Activated CD8-positive, alpha-beta memory T cell treated with anti-CD3 and anti-CD28 coated beads, Interleukin-2, amount 10 ng/mL, durations not matched to agents 7 days and 5 days (primary cell): ENCODE data around the gene CALHM2. TPM values are rescaled to one million over a fixed set of nuclear protein-coding genes. Genes with fewer than 3 reads are reported as not detected.
A peak's percentile ranks its signal among the peaks of the same experiment; 100 is the strongest.
"Not testable (repeated sequence)": the region's sequence is repeated elsewhere in the genome, so short reads cannot be mapped to it uniquely, and the experiment has no call there.

Experiments
- ATAC-seq: fragments of 150-1000 bp; cut with Tn5 transposase; one replicate; pipeline ENCODE4 v1.10.0; 2021; ENCODE audit warnings: moderate library complexity
- CTCF ChIA-PET: fragments of 350-600 bp; sonication (Branson Sonifier 250); formaldehyde crosslinking; loops from one replicate; lab custom pipeline; 2021; ENCODE audit warnings: antibody characterized with exemption; lab: Charles Lee
- DNase-seq: peaks from one replicate; pipeline ENCODE4 v3.0.0-alpha.2; 2020
- H3K27ac Mint-ChIP-seq: one replicate; pipeline ENCODE4 v1.8.0; 2021; ENCODE audit warnings: mild to moderate bottlenecking, mixed read lengths
- H3K27me3 Mint-ChIP-seq: one replicate; pipeline ENCODE4 v1.8.0; 2021; ENCODE audit warnings: mixed read lengths
- H3K36me3 Mint-ChIP-seq: one replicate; pipeline ENCODE4 v1.8.0; 2021; ENCODE audit warnings: mild to moderate bottlenecking, mixed read lengths
- H3K4me1 Mint-ChIP-seq: one replicate; pipeline ENCODE4 v1.8.0; 2021; ENCODE audit warnings: mixed read lengths
- H3K4me3 Mint-ChIP-seq: one replicate; pipeline ENCODE4 v1.8.0; 2021; ENCODE audit warnings: mild to moderate bottlenecking, moderate library complexity, mixed read lengths
- H3K9me3 Mint-ChIP-seq: one replicate; pipeline ENCODE4 v1.8.0; 2022; ENCODE audit warnings: low read depth, mixed read lengths
- total RNA-seq, 2 experiments: library from RNA; stranded (reverse); gene quantifications; one replicate each; pipeline ENCODE4 v1.2.3, GENCODE V29; 2021

The CALHM2 gene
- total RNA-seq, 2 experiments from 2014 or later, result 65.6 to 93.4 TPM

- Mint-ChIP-seq H3K27me3 (no peaks in the 10 kb centered on the region), H3K27ac (no peak overlapping the region), H3K9me3 (no peaks in the 10 kb centered on the region), H3K36me3 (peaks cover 70% of the 10 kb centered on the region), H3K4me3 (no peak overlapping the region), H3K4me1 (peaks cover 2% of the 10 kb centered on the region)
- CTCF ChIA-PET, result interaction anchor here (1.0 to 9.4 kb wide), 7 partner anchors 14 to 267 kb away, joined by 3 to 175 read pairs (median 8); partner anchors contain the start of gene CALHM3
- ATAC-seq (no peak), DNase-seq (no peak)
These were observed 33.1 kb downstream of the CALHM2 start for GRCh38 chr10:103419101-103419500.

- H3K27me3 Mint-ChIP-seq, result no peaks in the 10 kb centered on the region
- peaks cover 66% of the 10 kb centered on the region for H3K36me3 Mint-ChIP-seq
- ATAC-seq (no peak), DNase-seq (no peak)
- H3K4me1 Mint-ChIP-seq, result peaks cover 2% of the 10 kb centered on the region
- H3K27ac Mint-ChIP-seq, result peak overlapping the region; percentile 2
- no peak overlapping the region for H3K4me3 Mint-ChIP-seq
- no peaks in the 10 kb centered on the region for H3K9me3 Mint-ChIP-seq
- CTCF ChIA-PET, result interaction anchor here (0.7 to 9.4 kb wide), 21 partner anchors 9 to 269 kb away, joined by 3 to 175 read pairs (median 6); partner anchors contain the start of genes ATP5MK, CALHM2, CALHM3 and NEURL1
These were observed 34.6 kb downstream of the CALHM2 start for GRCh38 chr10:103417601-103418000.

GRCh38 chr10:103417148-103417469, 35.1 kb downstream of the CALHM2 start:
- H3K36me3 Mint-ChIP-seq, result peaks cover 61% of the 10 kb centered on the region
- not testable (repeated sequence) for H3K27ac Mint-ChIP-seq, DNase-seq, H3K9me3 Mint-ChIP-seq, H3K4me1 Mint-ChIP-seq, H3K4me3 Mint-ChIP-seq, ATAC-seq, H3K27me3 Mint-ChIP-seq
- CTCF ChIA-PET, result interaction anchor here (0.7 to 9.4 kb wide), 23 partner anchors 9 to 269 kb away, joined by 3 to 175 read pairs (median 4); partner anchors contain the start of genes ATP5MK, CALHM2, CALHM3 and NEURL1

DNA sequence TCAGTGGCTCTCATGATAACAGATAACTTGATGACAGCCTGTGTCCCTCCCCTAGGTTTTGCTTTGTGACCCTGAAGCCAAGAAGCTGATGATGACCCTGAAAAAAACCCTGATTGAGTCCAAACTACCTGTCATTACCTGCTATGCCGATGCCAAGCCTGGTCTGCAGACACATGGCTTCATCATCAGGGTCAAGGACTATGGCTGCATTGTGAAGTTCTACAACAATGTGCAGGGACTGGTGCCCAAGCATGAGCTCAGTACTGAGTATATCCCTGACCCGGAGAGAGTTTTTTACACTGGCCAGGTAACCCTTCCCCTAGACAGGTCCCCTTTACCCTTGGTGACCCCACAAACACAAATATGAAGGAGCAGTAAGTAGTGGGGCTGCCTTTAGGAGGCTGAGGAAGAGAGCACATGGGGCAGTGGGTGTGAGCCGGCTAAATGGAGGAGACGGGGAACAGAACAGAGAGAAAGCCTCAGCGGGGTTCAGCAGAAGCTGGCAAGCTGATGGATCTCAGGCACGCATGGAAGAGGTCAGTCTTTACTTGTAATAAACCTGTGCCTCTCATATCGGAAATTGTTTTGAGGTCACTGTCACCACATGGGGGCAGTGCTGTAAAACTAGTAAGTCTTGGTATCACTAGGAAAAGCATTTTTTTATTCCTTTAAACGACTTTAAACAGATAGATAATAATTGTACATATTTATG, 35.6 kb downstream of the CALHM2 start:
- DNase-seq (peak; percentile 81), ATAC-seq (peak; percentile 69)
- Mint-ChIP-seq H3K27ac (peak overlapping the region; percentile 59), H3K9me3 (no peaks in the 10 kb centered on the region), H3K27me3 (no peaks in the 10 kb centered on the region), H3K4me1 (peaks cover 2% of the 10 kb centered on the region), H3K36me3 (peaks cover 61% of the 10 kb centered on the region), H3K4me3 (no peak overlapping the region)
- CTCF ChIA-PET, result interaction anchor here (0.7 to 9.4 kb wide), 25 partner anchors 8 to 269 kb away, joined by 3 to 175 read pairs (median 4); partner anchors contain the start of genes ATP5MK, CALHM2, CALHM3 and NEURL1

GRCh38 chr10:103415581-103415980, 36.6 kb downstream of the CALHM2 start:
- Mint-ChIP-seq H3K36me3 (peaks cover 58% of the 10 kb centered on the region), H3K27ac (no peak overlapping the region), H3K9me3 (no peaks in the 10 kb centered on the region), H3K4me1 (peaks cover 2% of the 10 kb centered on the region), H3K27me3 (no peaks in the 10 kb centered on the region), H3K4me3 (no peak overlapping the region)
- ATAC-seq (no peak), DNase-seq (no peak)
- CTCF ChIA-PET, result interaction anchor here (1.0 to 9.4 kb wide), 14 partner anchors 9 to 270 kb away, joined by 3 to 175 read pairs (median 8); partner anchors contain the start of genes ATP5MK, CALHM2, CALHM3 and NEURL1

GRCh38 chr10:103413564-103413963, 38.6 kb downstream of the CALHM2 start:
- no peaks in the 10 kb centered on the region for H3K27me3 Mint-ChIP-seq
- H3K36me3 Mint-ChIP-seq, result peaks cover 55% of the 10 kb centered on the region
- ATAC-seq, result no peak
- H3K4me1 Mint-ChIP-seq, result peaks cover 2% of the 10 kb centered on the region
- CTCF ChIA-PET, result interaction anchor here (5.9 to 9.4 kb wide), 2 partner anchors 63 to 73 kb away, joined by 60 to 175 read pairs; partner anchors contain the start of gene CALHM3
- DNase-seq, result no peak
- no peak overlapping the region for H3K27ac Mint-ChIP-seq
- no peak overlapping the region for H3K4me3 Mint-ChIP-seq
- no peaks in the 10 kb centered on the region for H3K9me3 Mint-ChIP-seq

GRCh38 chr10:103397191-103397825, 54.9 kb downstream of the CALHM2 start:
- CTCF ChIA-PET, result interaction anchor here (1.5 to 3.3 kb wide), 4 partner anchors 10 to 120 kb away, joined by 4 to 11 read pairs (median 8); partner anchors contain the start of genes INA and PCGF6
- Mint-ChIP-seq H3K4me3 (peak overlapping the region; percentile 98), H3K27me3 (no peaks in the 10 kb centered on the region), H3K9me3 (no peaks in the 10 kb centered on the region), H3K4me1 (peaks cover 62% of the 10 kb centered on the region), H3K27ac (peak overlapping the region; percentile 92), H3K36me3 (peaks cover 34% of the 10 kb centered on the region)
- ATAC-seq, result no peak
- no peak for DNase-seq

GRCh38 chr10:103396789-103397087, 55.4 kb downstream of the CALHM2 start:
- Mint-ChIP-seq H3K27ac (peak overlapping the region; percentile 92), H3K27me3 (no peaks in the 10 kb centered on the region), H3K36me3 (peaks cover 33% of the 10 kb centered on the region), H3K4me1 (peaks cover 62% of the 10 kb centered on the region), H3K4me3 (peak overlapping the region; percentile 98), H3K9me3 (no peaks in the 10 kb centered on the region)
- DNase-seq (no peak), ATAC-seq (no peak)
- CTCF ChIA-PET, result interaction anchor here (0.8 to 3.3 kb wide), 6 partner anchors 11 to 86 kb away, joined by 3 to 11 read pairs (median 6); partner anchors contain the start of gene PCGF6

Other genes starting within 250 kb of the CALHM2 start
- gene RPEL1, start 206.5 kb downstream of the CALHM2 start, total RNA-seq, result not detected
- gene INA, start 175.2 kb downstream of the CALHM2 start, total RNA-seq, result under 1 TPM; 0.09 to 0.70 TPM
- gene PCGF6, start 101.2 kb downstream of the CALHM2 start, total RNA-seq, result 10 to 100 TPM; 17.0 to 17.2 TPM
- 10 to 100 TPM; 15.3 to 16.8 TPM for gene TAF5, start 84.4 kb downstream of the CALHM2 start, total RNA-seq
- 100 to 1,000 TPM; 274 to 387 TPM for gene ATP5MK, start 55.9 kb downstream of the CALHM2 start, total RNA-seq
- gene PDCD11, start 55.7 kb downstream of the CALHM2 start, total RNA-seq, result 10 to 100 TPM; 59.4 to 67.7 TPM
- 1 to 10 TPM in 1 of 2 experiments, under 1 TPM in 1; 0.47 to 1.1 TPM for gene CALHM1, start 6.5 kb upstream of the CALHM2 start, total RNA-seq
- gene CALHM3, start 26.9 kb upstream of the CALHM2 start, total RNA-seq, result not detected
- 1 to 10 TPM; 2.2 to 2.5 TPM for gene NEURL1, start 41.3 kb upstream of the CALHM2 start, total RNA-seq